Measurements from ENCODE around the gene BGLAP. TPM values are rescaled to one million over a fixed set of nuclear protein-coding genes. Genes with fewer than 3 reads are reported as not detected.

BGLAP gene
- total RNA-seq, 4 donors from 2014 or later, result 0.29 to 4.2 (median 0.90) TPM; not detected in 1

DNA sequence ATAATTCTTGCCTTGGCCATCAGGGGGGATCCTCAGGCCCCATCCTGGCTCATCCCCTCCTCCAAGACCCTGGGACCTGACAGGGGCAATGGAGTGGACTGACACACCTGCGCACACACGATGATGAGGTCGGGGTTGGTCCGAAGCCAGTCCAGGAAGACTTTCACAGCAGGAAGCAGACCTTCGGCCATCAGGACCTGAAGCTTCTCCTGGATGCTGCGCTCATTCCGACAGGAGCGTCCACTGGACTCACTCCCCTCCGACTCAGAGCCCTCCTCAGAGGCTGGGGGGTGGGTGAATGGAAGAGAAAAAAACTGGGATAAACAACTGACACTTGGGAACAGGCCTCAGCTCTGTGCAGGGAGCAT, 21.3 kb downstream of the BGLAP start:
- Histone ChIP-seq H3K36me3 (no peaks in the 10 kb centered on the region), H3K4me1 (no peaks in the 10 kb centered on the region), H3K9me3 (no peaks in the 10 kb centered on the region), H3K27me3 (no peaks in the 10 kb centered on the region), H3K27ac (no peak overlapping the region), H3K4me3 (no peak overlapping the region)
- DNase-seq, result no peak
- no peak for TF ChIP-seq POLR2A (IDR thresholded peaks at IDR 0.05)
- intact Hi-C loops (cut with DNase I; ENCODE audit: low total_unique reads), result no loop called here

DNA sequence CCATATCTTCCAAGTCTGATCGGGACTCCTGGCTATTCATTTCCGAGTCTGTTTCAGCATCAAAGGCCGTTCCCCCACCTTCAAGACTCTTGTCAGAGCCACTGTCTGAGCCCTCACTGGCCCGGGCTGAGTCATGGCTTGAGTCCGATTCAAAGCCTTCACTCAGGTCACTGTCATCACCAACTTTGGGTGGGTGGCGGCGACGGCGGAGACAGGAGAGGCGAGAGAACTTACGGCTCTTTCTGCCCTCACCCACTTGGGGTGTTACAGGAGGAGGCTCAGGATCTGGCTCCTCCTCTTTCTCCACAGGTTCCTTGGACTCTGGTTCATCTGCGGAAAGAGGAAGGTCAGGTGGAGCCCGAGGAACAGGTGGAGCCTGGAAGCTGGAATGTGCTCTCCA, 24.1 kb downstream of the BGLAP start:
- H3K4me1 ChIP-seq, result no peaks in the 10 kb centered on the region
- TF ChIP-seq POLR2A (IDR thresholded peaks at IDR 0.05), result no peak
- TF ChIP-seq, protein P1, sequence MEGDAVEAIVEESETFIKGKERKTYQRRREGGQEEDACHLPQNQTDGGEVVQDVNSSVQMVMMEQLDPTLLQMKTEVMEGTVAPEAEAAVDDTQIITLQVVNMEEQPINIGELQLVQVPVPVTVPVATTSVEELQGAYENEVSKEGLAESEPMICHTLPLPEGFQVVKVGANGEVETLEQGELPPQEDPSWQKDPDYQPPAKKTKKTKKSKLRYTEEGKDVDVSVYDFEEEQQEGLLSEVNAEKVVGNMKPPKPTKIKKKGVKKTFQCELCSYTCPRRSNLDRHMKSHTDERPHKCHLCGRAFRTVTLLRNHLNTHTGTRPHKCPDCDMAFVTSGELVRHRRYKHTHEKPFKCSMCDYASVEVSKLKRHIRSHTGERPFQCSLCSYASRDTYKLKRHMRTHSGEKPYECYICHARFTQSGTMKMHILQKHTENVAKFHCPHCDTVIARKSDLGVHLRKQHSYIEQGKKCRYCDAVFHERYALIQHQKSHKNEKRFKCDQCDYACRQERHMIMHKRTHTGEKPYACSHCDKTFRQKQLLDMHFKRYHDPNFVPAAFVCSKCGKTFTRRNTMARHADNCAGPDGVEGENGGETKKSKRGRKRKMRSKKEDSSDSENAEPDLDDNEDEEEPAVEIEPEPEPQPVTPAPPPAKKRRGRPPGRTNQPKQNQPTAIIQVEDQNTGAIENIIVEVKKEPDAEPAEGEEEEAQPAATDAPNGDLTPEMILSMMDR (IDR thresholded peaks at IDR 0.05), result no peak
- intact Hi-C loops (cut with DNase I; ENCODE audit: low total_unique reads), result no loop called here
- no peaks in the 10 kb centered on the region for H3K9me3 ChIP-seq
- no peaks in the 10 kb centered on the region for H3K27me3 ChIP-seq
- H3K36me3 ChIP-seq, result no peaks in the 10 kb centered on the region
- DNase-seq, result no peak
- no peak overlapping the region for H3K4me3 ChIP-seq
- H3K27ac ChIP-seq, result no peak overlapping the region

DNA sequence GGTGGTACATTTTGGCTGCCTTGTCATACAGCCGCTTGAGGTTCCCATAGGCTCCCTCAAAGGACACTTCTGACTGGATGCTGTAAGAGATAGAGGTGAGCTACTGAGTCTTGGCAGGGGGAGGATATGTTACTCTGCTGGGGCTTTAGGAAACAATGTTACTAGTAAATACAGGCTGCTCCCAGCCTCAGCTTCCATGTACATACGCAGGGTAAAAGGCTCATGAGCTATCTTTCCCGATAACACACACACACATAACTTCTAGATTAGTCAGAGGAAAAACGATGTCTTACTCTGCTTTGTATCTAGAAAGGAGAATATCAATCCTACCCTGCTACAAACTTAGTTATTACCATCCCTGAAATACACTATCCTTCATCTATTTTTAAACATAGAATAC, 26.4 kb downstream of the BGLAP start:
- H3K9me3 ChIP-seq, result no peaks in the 10 kb centered on the region
- H3K4me3 ChIP-seq, result no peak overlapping the region
- no peaks in the 10 kb centered on the region for H3K27me3 ChIP-seq
- intact Hi-C loops (cut with DNase I; ENCODE audit: low total_unique reads), result no loop called here
- DNase-seq, result no peak
- H3K27ac ChIP-seq, result no peak overlapping the region
- no peak for TF ChIP-seq POLR2A (IDR thresholded peaks at IDR 0.05)
- TF ChIP-seq, protein P1 (IDR thresholded peaks at IDR 0.05), result no peak
- H3K36me3 ChIP-seq, result no peaks in the 10 kb centered on the region
- no peaks in the 10 kb centered on the region for H3K4me1 ChIP-seq

DNA sequence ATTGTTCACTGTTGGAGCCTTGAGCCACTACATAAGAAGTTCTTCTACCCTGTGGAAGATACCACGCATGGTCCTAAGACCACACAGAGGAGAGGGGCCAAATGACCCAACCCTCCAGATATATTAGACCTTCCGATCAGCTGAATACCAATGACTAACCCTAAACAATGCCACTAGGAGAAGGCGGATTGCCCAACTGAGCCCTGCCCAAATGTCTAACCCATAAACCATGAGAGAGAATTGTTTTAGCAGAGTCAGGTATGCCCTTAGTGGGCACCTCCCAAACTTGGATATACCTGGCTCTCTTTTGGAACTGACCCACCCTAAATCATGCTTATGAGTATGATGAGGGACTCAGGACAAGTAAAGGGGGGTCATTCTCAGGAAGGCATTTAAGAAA, 28.3 kb downstream of the BGLAP start:
- no peak overlapping the region for H3K4me3 ChIP-seq
- intact Hi-C loops (cut with DNase I; ENCODE audit: low total_unique reads), result no loop called here
- H3K27ac ChIP-seq, result no peak overlapping the region
- H3K4me1 ChIP-seq, result no peaks in the 10 kb centered on the region
- H3K27me3 ChIP-seq, result no peaks in the 10 kb centered on the region
- no peaks in the 10 kb centered on the region for H3K9me3 ChIP-seq
- no peaks in the 10 kb centered on the region for H3K36me3 ChIP-seq
- DNase-seq, result no peak
- TF ChIP-seq, protein P1 (IDR thresholded peaks at IDR 0.05), result no peak
- no peak for TF ChIP-seq POLR2A (IDR thresholded peaks at IDR 0.05)

DNA sequence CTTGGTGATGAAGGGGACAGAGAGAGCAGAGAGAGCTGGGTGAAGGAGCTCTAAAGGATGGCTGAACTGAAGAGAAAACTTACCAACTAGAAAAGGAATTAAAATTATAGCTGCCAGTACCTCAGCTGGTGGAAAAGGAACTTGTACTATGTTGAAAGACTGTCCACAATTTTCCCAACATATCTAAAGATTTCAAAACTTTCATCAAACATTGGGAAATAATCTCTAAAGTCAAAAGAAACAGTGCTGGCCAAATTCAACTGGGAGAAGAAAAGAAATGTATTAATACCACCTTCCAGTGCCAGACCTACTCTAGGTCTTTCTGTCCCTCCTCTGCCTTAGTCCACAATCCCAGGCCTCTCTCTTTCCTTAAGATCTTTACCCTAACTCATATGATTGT, 34.5 kb downstream of the BGLAP start:
- Histone ChIP-seq H3K4me3 (no peak overlapping the region), H3K36me3 (no peaks in the 10 kb centered on the region), H3K9me3 (no peaks in the 10 kb centered on the region), H3K27ac (no peak overlapping the region), H3K27me3 (no peaks in the 10 kb centered on the region), H3K4me1 (peaks cover 0 to 6% of the 10 kb centered on the region in 2 donors)
- DNase-seq, result no peak
- intact Hi-C loops (cut with DNase I; ENCODE audit: low total_unique reads), result no loop called here
- TF ChIP-seq, protein P1 (IDR thresholded peaks at IDR 0.05), result no peak
- TF ChIP-seq POLR2A (IDR thresholded peaks at IDR 0.05), result no peak

DNA sequence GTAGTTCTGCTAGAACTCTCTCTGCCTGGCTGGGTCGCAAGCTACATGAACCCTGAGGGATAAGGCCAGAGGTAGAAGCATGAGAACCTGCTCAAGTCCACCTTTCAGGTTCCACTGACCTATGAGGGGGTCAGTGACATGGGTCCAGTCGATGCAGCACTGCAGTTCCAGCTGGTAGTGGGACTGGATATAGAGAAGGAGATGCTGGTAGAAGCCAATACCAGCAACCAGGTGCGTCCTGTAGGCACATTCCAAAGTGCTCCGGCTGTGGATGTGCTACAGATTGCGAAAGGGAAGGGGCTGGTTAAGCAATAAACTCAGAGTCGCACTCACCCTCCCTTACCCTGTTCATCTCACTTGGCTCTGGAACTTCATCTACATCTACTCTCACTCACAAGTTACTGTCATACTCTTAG, 35.0 kb downstream of the BGLAP start:
- Histone ChIP-seq H3K36me3 (no peaks in the 10 kb centered on the region), H3K27me3 (no peaks in the 10 kb centered on the region)
- TF ChIP-seq, protein P1 (IDR thresholded peaks at IDR 0.05), result no peak
- no peak for TF ChIP-seq POLR2A (IDR thresholded peaks at IDR 0.05)

More for the DNA sequence above, 35.0 kb downstream of the BGLAP start:
- no peak overlapping the region for H3K27ac ChIP-seq
- DNase-seq, result no peak
- peaks cover 0 to 7% of the 10 kb centered on the region in 2 donors for H3K4me1 ChIP-seq
- no peaks in the 10 kb centered on the region for H3K9me3 ChIP-seq
- intact Hi-C loops (cut with DNase I; ENCODE audit: low total_unique reads), result no loop called here
- no peak overlapping the region for H3K4me3 ChIP-seq

Measured in uterus (tissue), 4 donors.